B cell (primary cell): ENCODE results near the gene NUDT14. TPM values are rescaled to one million over a fixed set of nuclear protein-coding genes. Genes with fewer than 3 reads are reported as not detected.

Source experiments
- ATAC-seq: fragments of 200-7000 bp; cut with Tn5 transposase; one replicate; pipeline ENCODE4 v1.10.0; 2021; ENCODE audit warnings: low read depth, mild to moderate bottlenecking, moderate number of reproducible peaks, moderate library complexity
- CTCF ChIA-PET: fragments of 350-600 bp; sonication (Branson Sonifier 250); formaldehyde crosslinking; loops from one replicate; lab custom pipeline; 2021; ENCODE audit warnings: antibody characterized with exemption, inconsistent platforms; lab: Charles Lee
- POLR2A ChIA-PET: fragments of 350-600 bp; sonication (Branson Sonifier 250); formaldehyde crosslinking; loops from one replicate; lab custom pipeline; 2021; ENCODE audit warnings: antibody characterized with exemption; lab: Charles Lee
- DNase-seq: peaks from one replicate; pipeline ENCODE4 v3.0.0; 2013
- H2AFZ ChIP-seq: 2 replicates; pipeline ENCODE4 v1.6.1; 2012; ENCODE audit warnings: mild to moderate bottlenecking, low read depth, low read length; ENCODE audit not compliant: insufficient read depth, poor library complexity, severe bottlenecking
- H3K27ac ChIP-seq, 2 donors: 1 replicate in 1 of 2; 2 replicates in 1 of 2; pipeline ENCODE4 v1.5.1; 2012 to 2013; ENCODE audit warnings: low read length in 2 of 2, mild to moderate bottlenecking in 2 of 2, moderate library complexity in 1 of 2
- H3K27me3 ChIP-seq, 4 experiments: fragments of 200-600 bp in 1 of 4; sonication (generic) in 1 of 4; replicated peaks in 1 of 4; 1 replicate in 2 of 4; 2 replicates in 2 of 4; pipeline versions ENCODE4 v1.6.1 to v1.7.0; 2013 to 2016; ENCODE audit warnings: low read length in 3 of 4, mild to moderate bottlenecking in 2 of 4, mixed read lengths in 1 of 4, moderate library complexity in 1 of 4; ENCODE audit not compliant: insufficient read depth in 4 of 4, control insufficient read depth in 3 of 4; ENCODE audit errors: control extremely low read depth in 1 of 4
- H3K36me3 ChIP-seq, 2 experiments: replicated peaks in 1 of 2; 1 replicate in 1 of 2; 2 replicates in 1 of 2; pipeline versions ENCODE4 v1.6.1 to v1.7.1; 2013; ENCODE audit warnings: low read length in 1 of 2; ENCODE audit not compliant: insufficient read depth in 2 of 2, control insufficient read depth in 1 of 2; ENCODE audit errors: control extremely low read depth in 1 of 2, extremely low read depth in 1 of 2
- H3K4me1 ChIP-seq, 2 donors: fragments of 200-600 bp in 1 of 2; sonication (generic) in 1 of 2; 1 replicate in 1 of 2; 2 replicates in 1 of 2; pipeline versions ENCODE4 v1.5.1 to v1.6.1; 2013 to 2017; ENCODE audit warnings: low read length in 2 of 2; ENCODE audit not compliant: control insufficient read depth in 2 of 2, insufficient read depth in 2 of 2
- H3K4me2 ChIP-seq: replicated peaks from 2 replicates; pipeline ENCODE3; 2012; ENCODE audit warnings: mild to moderate bottlenecking, low read depth, low read length; ENCODE audit not compliant: poor library complexity, severe bottlenecking
- H3K4me3 ChIP-seq, 5 experiments: fragments of 200-600 bp in 1 of 5; sonication (generic) in 1 of 5; 1 replicate in 3 of 5; 2 replicates in 2 of 5; pipeline versions ENCODE4 v1.5.1 to v1.7.0; 2011 to 2016; ENCODE audit warnings: low read length in 4 of 5, mild to moderate bottlenecking in 4 of 5, low read depth in 2 of 5, control low read depth in 1 of 5, moderate library complexity in 1 of 5; ENCODE audit not compliant: insufficient read depth in 1 of 5; ENCODE audit errors: control extremely low read depth in 1 of 5, extremely low read depth in 1 of 5
- H3K79me2 ChIP-seq: fragments of 200-600 bp; sonication (generic); one replicate; pipeline ENCODE4 v1.6.0; 2016; ENCODE audit warnings: low read length; ENCODE audit not compliant: control insufficient read depth, insufficient read depth
- H3K9ac ChIP-seq: fragments of 200-600 bp; sonication (generic); 2 replicates; pipeline ENCODE4 v1.6.1; 2017; ENCODE audit warnings: mild to moderate bottlenecking, low read length, moderate library complexity
- H3K9me3 ChIP-seq, 3 donors: one replicate each; pipeline versions ENCODE4 v1.6.1 to v1.7.1; 2013; ENCODE audit warnings: low read length in 2 of 3; ENCODE audit not compliant: control insufficient read depth in 2 of 3, insufficient read depth in 1 of 3; ENCODE audit errors: control extremely low read depth in 1 of 3
- H4K20me1 ChIP-seq: 2 replicates; pipeline ENCODE4 v1.6.0; 2012; ENCODE audit warnings: mild to moderate bottlenecking, low read length; ENCODE audit not compliant: insufficient read depth, control insufficient read depth, poor library complexity, severe bottlenecking
- H3K27ac Mint-ChIP-seq: one replicate; pipeline ENCODE4 v1.8.0; 2021; ENCODE audit warnings: mixed read lengths
- H3K27me3 Mint-ChIP-seq: one replicate; pipeline ENCODE4 v1.8.0; 2021; ENCODE audit warnings: mixed read lengths
- H3K4me1 Mint-ChIP-seq: one replicate; pipeline ENCODE4 v1.8.0; 2021; ENCODE audit warnings: mixed read lengths
- H3K4me3 Mint-ChIP-seq: one replicate; pipeline ENCODE4 v1.8.0; 2021; ENCODE audit warnings: mixed read lengths
- H3K9me3 Mint-ChIP-seq: one replicate; pipeline ENCODE4 v1.8.0; 2022; ENCODE audit warnings: mixed read lengths; ENCODE audit not compliant: insufficient read depth
- CTCF ChIP-seq: fragments of 200-600 bp; IDR thresholded peaks from one replicate; pipeline ENCODE4 v1.8.0; 2022; ENCODE audit warnings: antibody characterized with exemption, mild to moderate bottlenecking
- EZH2 ChIP-seq: IDR thresholded peaks from 2 replicates; pipeline ENCODE4 v1.6.1; 2012; ENCODE audit warnings: borderline replicate concordance, low read depth, mild to moderate bottlenecking, moderate library complexity, low read length; ENCODE audit not compliant: insufficient read depth, poor library complexity, severe bottlenecking
- WGBS: methylation state at CpG from one replicate; pipeline ENCODE4 v1.1.5; 2013; ENCODE audit warnings: missing lambda C conversion rate; ENCODE audit not compliant: insufficient coverage; 5-methylcytosine and 5-hydroxymethylcytosine counted together
- intact Hi-C: fragments of 100-400 bp; cut with micrococcal nuclease; formaldehyde crosslinking; loops from one replicate; pipeline ENCODE4 v1.10.0; 2022
- polyA plus RNA-seq: library from polyadenylated mRNA; depleted of rRNA; stranded (reverse); fragments of >200 nt; gene quantifications from 2 replicates; pipeline ENCODE4 v1.2.3, GENCODE V29; 2012
- total RNA-seq, 2 donors: library from RNA; stranded (reverse); fragments of 120-200 nt in 1 of 2; gene quantifications; 1 replicate in 1 of 2; 2 replicates in 1 of 2; pipeline versions ENCODE4 v1.2.3 to v1.2.4, GENCODE V29; 2013 to 2022

Gene NUDT14
- total and polyA plus RNA-seq, 2 donors (not counting 1 experiment from before 2014, with no cell fraction given): 17.4 to 31.6 TPM

DNA sequence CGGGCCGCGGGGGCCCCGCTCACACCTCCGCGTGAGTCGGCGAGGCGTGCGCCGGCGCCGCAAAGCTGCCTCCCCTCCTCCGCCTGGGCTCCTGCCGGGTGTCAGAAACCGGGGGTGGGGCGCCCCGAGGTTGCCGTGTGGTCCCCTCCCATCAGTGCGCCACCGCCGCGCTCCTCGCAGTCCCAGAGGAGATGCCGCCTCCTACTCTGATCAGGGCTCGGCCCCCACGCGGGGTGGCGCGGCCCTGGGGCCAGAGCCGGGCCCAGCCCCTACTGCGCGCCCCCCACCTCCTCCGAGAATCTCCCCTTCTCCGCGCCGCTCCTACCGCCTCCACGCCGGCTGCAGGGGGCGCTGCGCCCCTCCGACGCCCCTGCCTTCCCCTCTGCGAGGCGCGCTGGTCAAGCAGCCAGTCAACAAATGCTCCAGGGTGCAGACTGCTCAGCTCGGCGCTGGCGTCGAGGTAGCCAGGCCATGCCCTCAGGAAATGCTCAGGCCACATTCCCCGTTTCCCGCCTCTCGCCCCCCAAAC, 12.1 kb downstream of the NUDT14 start:
- DNase-seq (peak; percentile 60), ATAC-seq (peak; percentile 35)
- POLR2A ChIA-PET: no interaction called here
- 4% methylated on average over 54 of the region's 54 CpGs for WGBS
- Histone ChIP-seq H3K4me2 (peak overlapping the region; percentile 84), H3K27me3 (peaks cover 0 to 47% (median 20%) of the 10 kb centered on the region in 4 experiments), H3K4me3 (peak overlapping the region in 3 of 5 experiments; percentile 18 to 44 (median 40)), H3K36me3 (no peaks in the 10 kb centered on the region), H3K4me1 (peaks cover 16 to 25% of the 10 kb centered on the region in 2 donors), H3K79me2 (no peaks in the 10 kb centered on the region), H2AFZ (no peak overlapping the region), H3K9me3 (no peaks in the 10 kb centered on the region), H4K20me1 (no peaks in the 10 kb centered on the region), H3K9ac (peak overlapping the region; percentile 43), H3K27ac (no peak overlapping the region)
- intact Hi-C loops: no loop called here
- CTCF ChIA-PET: interaction anchor here (0.7 to 1.4 kb wide), 3 partner anchors 11 to 127 kb away, joined by 3 read pairs; no protein-coding TSS in a partner anchor
- Mint-ChIP-seq H3K9me3 (no peaks in the 10 kb centered on the region), H3K27me3 (peaks cover 20% of the 10 kb centered on the region), H3K4me3 (peak overlapping the region; percentile 71), H3K4me1 (peaks cover 24% of the 10 kb centered on the region), H3K27ac (no peak overlapping the region)
- peak; percentile 73 for TF ChIP-seq CTCF
- TF ChIP-seq EZH2: no peak

GRCh38 chr14:105168496-105168978, 12.6 kb downstream of the NUDT14 start, which contains the start of gene JAG2:
JAG2 (minus strand) TSS chr14:105168776; CDS start chr14:105168420, 356 bp downstream.
- POLR2A ChIA-PET: no interaction called here
- H3K4me1 Mint-ChIP-seq: peaks cover 24% of the 10 kb centered on the region
- Histone ChIP-seq H3K4me1 (peaks cover 15 to 23% of the 10 kb centered on the region in 2 donors), H4K20me1 (no peaks in the 10 kb centered on the region), H3K9me3 (no peaks in the 10 kb centered on the region), H2AFZ (peak within 1 kb of the TSS; percentile 42), H3K4me2 (peak within 1 kb of the TSS; percentile 89), H3K4me3 (peak within 1 kb of the TSS in 3 of 5 experiments; percentile 29 to 44 (median 40)), H3K36me3 (no peaks in the 10 kb centered on the region), H3K27ac (no peak within 1 kb of the TSS), H3K9ac (peak within 1 kb of the TSS; percentile 45), H3K27me3 (peaks cover 0 to 47% (median 20%) of the 10 kb centered on the region in 4 experiments), H3K79me2 (no peaks in the 10 kb centered on the region)
- H3K27ac Mint-ChIP-seq: peak within 1 kb of the TSS; percentile 46
- WGBS: under 1% methylated on average over 84 of the region's 84 CpGs
- peak within 1 kb of the TSS; percentile 78 for H3K4me3 Mint-ChIP-seq
- H3K27me3 Mint-ChIP-seq: peaks cover 20% of the 10 kb centered on the region
- DNase-seq: peak; percentile 58
- ATAC-seq: peak; percentile 44
- CTCF ChIA-PET: interaction anchor here (1.4 kb wide), 1 partner anchor 128 kb away, joined by 3 read pairs; no protein-coding TSS in a partner anchor
- intact Hi-C loops: no loop called here
- TF ChIP-seq CTCF: no peak
- no peak for TF ChIP-seq EZH2
- no peaks in the 10 kb centered on the region for H3K9me3 Mint-ChIP-seq
